NK-92 (cell line): Measurements from ENCODE around the gene DCAF10.
"Not testable (repeated sequence)": the region's sequence is repeated elsewhere in the genome, so short reads cannot be mapped to it uniquely, and the experiment has no call there.

Source experiments
- DNase-seq: peaks from one replicate; lab custom pipeline; 2025; ENCODE audit not compliant: unreplicated experiment; lab: John Stamatoyannopoulos, UW

DCAF10 gene

GRCh38 chr9:37856551-37856950 lies 56.0 kb downstream of the DCAF10 start:
- no peak for DNase-seq

GRCh38 chr9:37859043-37859442 lies 58.4 kb downstream of the DCAF10 start:
- no peak for DNase-seq

- DNase-seq, result no peak
These were observed 61.9 kb downstream of the DCAF10 start for GRCh38 chr9:37862530-37862929.

- DNase-seq, result no peak
These were observed 69.6 kb downstream of the DCAF10 start for GRCh38 chr9:37870081-37870798.

GRCh38 chr9:37870799-37871176 lies 70.2 kb downstream of the DCAF10 start:
- no peak for DNase-seq

- DNase-seq, result no peak
These were observed 73.4 kb downstream of the DCAF10 start for GRCh38 chr9:37873955-37874354.

GRCh38 chr9:37876376-37876775 lies 75.8 kb downstream of the DCAF10 start:
- DNase-seq, result no peak

GRCh38 chr9:37880916-37881479 lies 80.4 kb downstream of the DCAF10 start:
- no peak for DNase-seq

- not testable (repeated sequence) for DNase-seq
These were observed 87.5 kb downstream of the DCAF10 start for GRCh38 chr9:37887977-37888583.

GRCh38 chr9:37889536-37889935 lies 88.9 kb downstream of the DCAF10 start:
- no peak for DNase-seq

- DNase-seq, result not testable (repeated sequence)
These were observed 90.4 kb downstream of the DCAF10 start for GRCh38 chr9:37891042-37891441.

GRCh38 chr9:37892063-37892462 lies 91.5 kb downstream of the DCAF10 start:
- DNase-seq, result no peak

GRCh38 chr9:37897665-37898064 lies 97.1 kb downstream of the DCAF10 start:
- no peak for DNase-seq

- no peak for DNase-seq
These were observed 98.4 kb downstream of the DCAF10 start for GRCh38 chr9:37899041-37899440.

GRCh38 chr9:37902131-37902530 lies 101.5 kb downstream of the DCAF10 start:
- no peak for DNase-seq

- DNase-seq, result no peak
These were observed 102.4 kb downstream of the DCAF10 start for GRCh38 chr9:37902796-37903646.

GRCh38 chr9:37903647-37904444 lies 103.2 kb downstream of the DCAF10 start, which contains the start of gene SLC25A51:
TSS of gene SLC25A51 (minus strand) at chr9:37904127. CDS start at chr9:37888550, 15,577 bp downstream.
- DNase-seq, result peak; percentile 68

- no peak for DNase-seq
These were observed 104.0 kb downstream of the DCAF10 start for GRCh38 chr9:37904445-37905130.

- DNase-seq, result no peak
These were observed 104.5 kb downstream of the DCAF10 start for GRCh38 chr9:37905131-37905505.

- DNase-seq, result no peak
These were observed 105.2 kb downstream of the DCAF10 start for GRCh38 chr9:37905776-37906175.
